ENCODE data around the gene HLA-DRB5. TPM values are rescaled to one million over a fixed set of nuclear protein-coding genes. Genes with fewer than 3 reads are reported as not detected.

HLA-DRB5 gene
- 0.49 TPM in 1 of 2 replicates, not detected in the other for total RNA-seq

GRCh38 chr6:32529697-32530430 is at the start of gene HLA-DRB5:
Gene HLA-DRB5 (minus strand): TSS chr6:32530287. CDS start chr6:32530224, 63 bp downstream.

Small RNA genes lying within 50 kb of the gene (small RNA-seq; reads per million reads assigned to genes)
- 0.93 reads per million, percentile 16 among the genes with 10 or more reads in this experiment for gene RNU1-61P

Other genes starting within 250 kb of the HLA-DRB5 start
- not detected in 2 replicates for gene TSBP1, start 158.4 kb downstream of the HLA-DRB5 start, total RNA-seq
- not detected in 2 replicates for gene BTNL2, start 123.1 kb downstream of the HLA-DRB5 start, total RNA-seq
- 0.85 and 7.0 TPM in 2 replicates for gene HLA-DRA, start 90.4 kb downstream of the HLA-DRB5 start, total RNA-seq
- 0.12 and 3.1 TPM in 2 replicates for gene HLA-DRB1, start 59.6 kb upstream of the HLA-DRB5 start, total RNA-seq
- not detected in 2 replicates for gene HLA-DQA1, start 107.1 kb upstream of the HLA-DRB5 start, total RNA-seq
- gene HLA-DQB1, start 136.4 kb upstream of the HLA-DRB5 start, total RNA-seq, result 0.12 and 0.16 TPM in 2 replicates
- not detected in 2 replicates for gene HLA-DQA2, start 211.1 kb upstream of the HLA-DRB5 start, total RNA-seq
- not detected in 2 replicates for gene HLA-DQB2, start 233.2 kb upstream of the HLA-DRB5 start, total RNA-seq